HepG2 (cell line): ENCODE measurements around the gene TRAPPC5. TPM values are rescaled to one million over a fixed set of nuclear protein-coding genes. Genes with fewer than 3 reads are reported as not detected.

ENCODE experiments used
- CSRNP1 ChIP-seq: sonication (generic); formaldehyde crosslinking; IDR thresholded peaks from 2 replicates; pipeline ENCODE4 v1.8.1; 2023; ENCODE audit warnings: mild to moderate bottlenecking, missing genetic modification reagents
- GATAD2A ChIP-seq: IDR thresholded peaks from 2 replicates; pipeline ENCODE4 v1.6.1; 2016
- GTF3A ChIP-seq: sonication (generic); formaldehyde crosslinking; conservative IDR thresholded peaks from 2 replicates; pipeline ENCODE4 v1.4.0; 2020; ENCODE audit warnings: mild to moderate bottlenecking, missing genetic modification reagents
- IKZF5 ChIP-seq: IDR thresholded peaks from 2 replicates; pipeline ENCODE4 v1.6.1; 2018; ENCODE audit warnings: missing genetic modification reagents, mild to moderate bottlenecking, missing compliant biosample characterization
- KDM2A ChIP-seq: sonication (generic); formaldehyde crosslinking; IDR thresholded peaks from 2 replicates; pipeline ENCODE4 v1.4.0; 2020; ENCODE audit warnings: low read depth, missing genetic modification reagents, borderline replicate concordance
- MTA1 ChIP-seq: sonication (generic); formaldehyde crosslinking; IDR thresholded peaks from 2 replicates; pipeline ENCODE4 v1.4.0; 2020; ENCODE audit warnings: missing genetic modification reagents, mild to moderate bottlenecking, borderline replicate concordance
- PLSCR1 ChIP-seq: sonication (generic); formaldehyde crosslinking; IDR thresholded peaks from 2 replicates; pipeline ENCODE4 v1.5.0; 2020; ENCODE audit warnings: missing genetic modification reagents, mild to moderate bottlenecking, borderline replicate concordance
- POLR2AphosphoS5 ChIP-seq: IDR thresholded peaks from 2 replicates; pipeline ENCODE4 v1.6.1; 2012; ENCODE audit warnings: low read depth, low read length
- RFXAP ChIP-seq: sonication (generic); formaldehyde crosslinking; IDR thresholded peaks from 2 replicates; pipeline ENCODE4 v1.4.0; 2020; ENCODE audit warnings: missing genetic modification reagents, borderline replicate concordance
- THAP11 ChIP-seq: IDR thresholded peaks from 2 replicates; pipeline ENCODE4 v1.6.1; 2016; ENCODE audit warnings: missing biosample characterization, missing genetic modification reagents
- YY1 ChIP-seq: IDR thresholded peaks from 2 replicates; pipeline ENCODE4 v1.6.1; 2011; ENCODE audit warnings: low read length, low read depth, moderate library complexity, mild to moderate bottlenecking; ENCODE audit not compliant: insufficient read depth, insufficient replicate concordance
- ZBTB46 ChIP-seq: sonication (generic); formaldehyde crosslinking; IDR thresholded peaks from 2 replicates; pipeline ENCODE4 v1.4.0; 2020; ENCODE audit warnings: mild to moderate bottlenecking, missing genetic modification reagents, borderline replicate concordance
- ZNF121 ChIP-seq: sonication (generic); formaldehyde crosslinking; IDR thresholded peaks from 2 replicates; pipeline ENCODE4 v1.5.0; 2020; ENCODE audit warnings: mild to moderate bottlenecking, missing genetic modification reagents
- ZNF234 ChIP-seq: sonication (generic); formaldehyde crosslinking; conservative IDR thresholded peaks from 2 replicates; pipeline ENCODE4 v1.5.1; 2020; ENCODE audit warnings: mild to moderate bottlenecking, missing genetic modification reagents
- ZNF235 ChIP-seq: sonication (generic); formaldehyde crosslinking; IDR thresholded peaks from 2 replicates; pipeline ENCODE4 v1.8.1; 2023; ENCODE audit warnings: mild to moderate bottlenecking, missing genetic modification reagents, borderline replicate concordance
- ZNF33B ChIP-seq: sonication (generic); formaldehyde crosslinking; IDR thresholded peaks from 2 replicates; pipeline ENCODE4 v1.5.1; 2020; ENCODE audit warnings: mild to moderate bottlenecking, missing genetic modification reagents
- ZNF343 ChIP-seq: sonication (generic); formaldehyde crosslinking; IDR thresholded peaks from 2 replicates; pipeline ENCODE4 v1.4.0; 2020; ENCODE audit warnings: mild to moderate bottlenecking, missing genetic modification reagents
- ZNF574 ChIP-seq: sonication (generic); formaldehyde crosslinking; IDR thresholded peaks from 2 replicates; pipeline ENCODE4 v1.4.0; 2020; ENCODE audit warnings: missing genetic modification reagents
- ZNF724P ChIP-seq: sonication (generic); formaldehyde crosslinking; IDR thresholded peaks from 2 replicates; pipeline ENCODE4 v1.8.0; 2022; ENCODE audit warnings: missing genetic modification reagents, borderline replicate concordance
- ZNF790 ChIP-seq: sonication (generic); formaldehyde crosslinking; IDR thresholded peaks from 2 replicates; pipeline ENCODE4 v1.8.0; 2022; ENCODE audit warnings: missing genetic modification reagents, mild to moderate bottlenecking, borderline replicate concordance
- polyA plus RNA-seq, 8 experiments: library from polyadenylated mRNA; depleted of rRNA in 3 of 8; stranded (reverse) in 7 of 8; unstranded in 1 of 8; fragments of >200 nt; fragmentation: Illumina TruSeq in 4 of 8; extraction: Trizol in 4 of 8; gene quantifications; 2 replicates each; pipeline versions ENCODE4 v1.2.1 to v1.2.3, GENCODE V29; 2011 to 2016; ENCODE audit warnings: low read depth in 4 of 8, missing spikeins in 1 of 8, mixed read lengths in 1 of 8; ENCODE audit not compliant: insufficient read depth in 1 of 8
- total RNA-seq, 5 experiments: library from RNA; depleted of rRNA; stranded (reverse); fragments of >200 nt; fragmentation: Illumina TruSeq; extraction: Trizol; gene quantifications; 2 replicates each; pipeline ENCODE4 v1.2.3, GENCODE V29; 2016; ENCODE audit warnings: low read depth in 1 of 5

TRAPPC5 gene
- total and polyA plus RNA-seq, 2 of the 13 experiments (the other 11 are each of a cell fraction or from before 2014, with no cell fraction given), result 38.5 to 78.7 TPM

- peak; percentile 48; the same call in 1 of the 2 replicates for TF ChIP-seq GATAD2A (CRISPR knock-in tag)
- peak; percentile 59 for TF ChIP-seq KDM2A (CRISPR knock-in tag)
- peak; percentile 72 for TF ChIP-seq ZNF574
- peak; percentile 88; the same call in 1 of the 2 replicates for TF ChIP-seq ZNF724P (CRISPR knock-in tag)
- TF ChIP-seq CSRNP1, result no peak
- TF ChIP-seq THAP11 (CRISPR knock-in tag), result peak; percentile 88
- TF ChIP-seq ZNF121 (CRISPR knock-in tag), result peak; percentile 78; the same call in 1 of the 2 replicates
- peak; percentile 67; the same call in 1 of the 2 replicates for TF ChIP-seq MTA1 (CRISPR knock-in tag)
- 0 out of 2 replicates have a peak, but pooled peaks have one; percentile 48 for TF ChIP-seq ZBTB46 (CRISPR knock-in tag)
- 0 out of 2 replicates have a peak, but pooled peaks have one; percentile 68 for TF ChIP-seq ZNF234 (CRISPR knock-in tag)
- TF ChIP-seq ZNF235, result peak; percentile 82; the same call in 1 of the 2 replicates
- 0 out of 2 replicates have a peak, but pooled peaks have one; percentile 39 for TF ChIP-seq GTF3A (CRISPR knock-in tag)
- no peak for TF ChIP-seq PLSCR1 (CRISPR knock-in tag)
- TF ChIP-seq IKZF5 (CRISPR knock-in tag), result peak; percentile 66; the same call in 1 of the 2 replicates
- TF ChIP-seq ZNF33B (CRISPR knock-in tag), result 0 out of 2 replicates have a peak, but pooled peaks have one; percentile 48
- TF ChIP-seq RFXAP (CRISPR knock-in tag), result peak; percentile 56; the same call in 1 of the 2 replicates
- peak; percentile 70; the same call in 1 of the 2 replicates for TF ChIP-seq POLR2AphosphoS5
- peak; percentile 76 for TF ChIP-seq YY1
- TF ChIP-seq ZNF790 (CRISPR knock-in tag), result peak; percentile 52; the same call in 1 of the 2 replicates
- peak; percentile 75; the same call in 1 of the 2 replicates for TF ChIP-seq ZNF343
Measured at GRCh38 chr19:7680606-7681339, at the start of gene TRAPPC5 (continued).
